LNCAP (cell line): ENCODE data around the gene CHAF1B.

Source experiments
- TF ChIP-seq, protein P1 (sequence below): fragments of 450-650 bp; IDR thresholded peaks from 2 replicates; pipeline ENCODE4 v1.5.1; 2017; ENCODE audit warnings: mild to moderate bottlenecking

CHAF1B gene

DNA sequence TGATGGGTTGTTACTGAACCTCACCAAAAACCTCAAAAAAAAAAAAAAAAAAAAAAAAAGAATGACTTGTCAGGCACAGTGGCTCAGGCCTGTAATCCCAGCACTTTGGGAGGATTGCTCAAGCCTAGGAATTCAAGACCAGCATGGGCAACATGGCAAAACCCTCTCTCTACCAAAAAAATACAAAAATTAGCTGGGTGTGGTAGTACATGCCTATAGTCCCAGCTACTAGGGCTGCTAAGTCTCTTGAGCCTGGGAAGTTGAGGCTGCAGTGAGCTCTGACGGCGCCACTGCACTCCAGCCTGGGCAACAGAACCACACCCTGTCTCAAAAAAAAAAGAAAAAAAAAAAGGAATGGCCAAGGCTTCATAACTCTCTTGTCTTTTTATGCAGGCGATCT, 11.1 kb downstream of the CHAF1B start:
- TF ChIP-seq, protein P1, sequence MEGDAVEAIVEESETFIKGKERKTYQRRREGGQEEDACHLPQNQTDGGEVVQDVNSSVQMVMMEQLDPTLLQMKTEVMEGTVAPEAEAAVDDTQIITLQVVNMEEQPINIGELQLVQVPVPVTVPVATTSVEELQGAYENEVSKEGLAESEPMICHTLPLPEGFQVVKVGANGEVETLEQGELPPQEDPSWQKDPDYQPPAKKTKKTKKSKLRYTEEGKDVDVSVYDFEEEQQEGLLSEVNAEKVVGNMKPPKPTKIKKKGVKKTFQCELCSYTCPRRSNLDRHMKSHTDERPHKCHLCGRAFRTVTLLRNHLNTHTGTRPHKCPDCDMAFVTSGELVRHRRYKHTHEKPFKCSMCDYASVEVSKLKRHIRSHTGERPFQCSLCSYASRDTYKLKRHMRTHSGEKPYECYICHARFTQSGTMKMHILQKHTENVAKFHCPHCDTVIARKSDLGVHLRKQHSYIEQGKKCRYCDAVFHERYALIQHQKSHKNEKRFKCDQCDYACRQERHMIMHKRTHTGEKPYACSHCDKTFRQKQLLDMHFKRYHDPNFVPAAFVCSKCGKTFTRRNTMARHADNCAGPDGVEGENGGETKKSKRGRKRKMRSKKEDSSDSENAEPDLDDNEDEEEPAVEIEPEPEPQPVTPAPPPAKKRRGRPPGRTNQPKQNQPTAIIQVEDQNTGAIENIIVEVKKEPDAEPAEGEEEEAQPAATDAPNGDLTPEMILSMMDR: no peak

DNA sequence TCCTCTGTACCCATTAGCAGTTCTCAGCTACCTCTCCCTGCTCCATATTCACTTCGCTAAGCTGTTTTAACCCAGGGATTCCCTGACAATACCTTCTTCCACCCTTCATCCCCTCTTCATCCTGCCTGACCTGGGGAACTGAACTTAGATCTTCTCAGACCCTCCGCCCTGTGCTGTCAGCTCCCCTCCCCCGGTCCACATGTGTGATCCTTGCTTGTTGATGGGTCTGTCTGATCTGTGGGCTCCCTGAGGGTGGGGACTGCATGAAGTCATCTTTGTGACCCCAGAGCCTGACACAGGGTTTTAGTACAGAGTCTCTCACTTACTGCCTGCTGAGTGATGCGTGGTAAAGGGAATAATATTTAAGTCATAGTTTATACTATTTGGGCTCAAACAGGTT, 11.8 kb downstream of the CHAF1B start:
- TF ChIP-seq, protein P1: no peak

DNA sequence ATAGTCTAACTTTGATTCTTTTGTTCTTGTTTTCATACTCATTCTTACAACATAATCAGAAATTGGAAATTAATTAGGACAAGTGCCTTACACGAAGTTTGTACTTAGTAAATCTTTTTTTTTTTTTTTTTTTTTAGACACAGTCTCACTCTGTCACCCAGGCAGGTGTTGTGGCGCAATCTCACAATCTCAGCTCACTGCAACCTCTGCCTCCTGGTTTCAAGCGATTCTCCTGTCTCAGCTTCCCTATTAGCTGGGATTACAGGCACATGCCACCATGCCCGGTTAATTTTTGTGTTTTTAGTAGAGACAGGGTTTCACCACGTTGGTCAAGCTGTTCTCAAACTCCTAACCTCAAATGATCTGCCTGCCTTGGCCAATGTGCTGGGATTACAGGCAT, 12.4 kb downstream of the CHAF1B start:
- TF ChIP-seq, protein P1: no peak

DNA sequence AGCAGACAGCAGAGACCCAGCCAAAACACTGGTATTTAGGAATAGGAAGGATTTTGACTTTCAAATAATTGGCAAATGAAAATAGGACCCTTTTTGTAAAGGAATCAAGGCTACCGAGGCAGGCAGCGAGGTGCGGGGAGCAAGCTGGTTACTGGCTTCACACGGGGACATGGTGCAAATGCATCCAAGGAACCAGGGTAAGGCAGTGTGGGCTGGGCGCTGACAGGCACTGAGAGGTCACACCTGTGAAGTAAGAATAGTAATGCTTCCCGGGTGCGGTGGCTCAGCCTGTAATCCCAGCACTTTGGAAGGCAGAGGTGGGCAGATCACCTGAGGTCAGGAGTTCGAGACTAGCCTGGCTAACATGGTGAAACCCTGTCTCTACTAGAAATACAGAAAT, 15.5 kb downstream of the CHAF1B start:
- TF ChIP-seq, protein P1: no peak

DNA sequence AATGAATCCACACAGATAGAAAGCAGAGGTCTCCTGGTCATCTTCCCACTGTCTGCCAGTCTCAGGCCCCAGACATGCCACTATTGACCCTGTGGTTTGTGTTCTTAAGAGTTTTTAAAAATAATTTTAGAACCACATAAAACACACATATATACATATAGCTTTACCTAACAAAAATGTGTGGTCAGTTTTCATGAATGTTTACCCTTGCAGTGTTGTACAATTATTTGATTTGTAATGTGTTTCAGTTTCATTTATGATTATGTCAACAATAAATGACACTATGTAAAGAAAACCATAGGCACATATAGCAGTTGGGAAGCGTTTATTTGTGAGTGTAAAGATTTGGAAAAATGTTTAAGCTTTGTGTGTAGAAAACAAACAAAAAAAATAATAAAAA, 17.1 kb downstream of the CHAF1B start:
- TF ChIP-seq, protein P1: no peak

DNA sequence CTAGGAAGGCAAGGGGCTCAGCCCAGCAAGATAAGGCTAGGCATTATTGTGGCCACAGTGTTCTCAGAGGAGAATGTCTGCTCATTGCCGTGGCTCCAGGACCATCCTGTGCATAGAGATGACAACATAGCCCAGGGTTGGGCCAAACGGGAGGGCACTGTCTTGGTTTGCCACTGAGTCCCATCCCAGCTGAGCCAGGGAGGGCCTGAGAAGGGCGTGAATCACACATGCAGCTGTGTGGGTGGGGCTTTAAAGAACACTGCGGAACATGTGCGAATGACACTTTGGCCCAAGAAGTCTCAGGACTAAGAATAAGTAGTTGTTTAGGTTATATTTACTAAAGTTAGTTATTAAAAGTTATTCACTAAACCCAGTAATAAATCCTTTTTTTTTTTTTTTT, 18.5 kb downstream of the CHAF1B start:
- TF ChIP-seq, protein P1: no peak

DNA sequence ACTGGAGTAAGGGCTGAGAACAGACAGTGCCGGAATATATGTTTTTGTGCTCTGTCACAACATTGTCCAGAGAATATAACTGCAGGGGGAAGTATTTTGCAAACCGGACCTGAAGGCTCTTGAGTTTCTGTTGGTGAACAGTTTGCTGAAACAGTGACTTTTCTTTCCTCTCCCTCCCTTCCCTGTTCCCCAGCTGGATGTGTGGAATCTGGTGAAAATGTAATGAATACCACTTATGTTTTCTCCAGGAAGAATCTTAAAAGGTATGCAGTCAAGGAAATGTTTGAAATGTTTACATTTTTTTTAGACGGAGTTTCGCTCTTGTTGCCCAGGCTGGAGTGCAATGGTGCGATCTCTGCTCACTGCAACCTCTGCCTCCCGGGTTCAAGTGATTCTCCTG, 23.4 kb downstream of the CHAF1B start:
- TF ChIP-seq, protein P1: no peak

DNA sequence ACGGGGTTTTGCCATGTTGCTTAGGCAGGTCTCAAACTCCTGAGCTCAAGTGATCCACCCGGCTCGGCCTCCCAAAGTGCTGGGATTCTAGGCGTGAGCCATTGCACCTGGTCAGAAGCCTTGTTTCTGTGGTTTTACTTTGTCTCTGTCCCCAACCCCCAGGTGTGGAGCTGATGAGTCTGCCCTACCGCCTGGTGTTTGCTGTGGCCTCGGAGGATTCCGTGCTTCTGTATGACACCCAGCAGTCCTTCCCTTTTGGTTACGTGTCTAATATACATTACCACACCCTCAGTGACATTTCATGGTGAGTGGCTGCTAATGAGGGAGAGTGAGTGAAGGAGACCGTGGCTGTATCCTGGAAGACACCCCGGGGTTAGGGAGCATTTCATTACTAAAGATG, 26.1 kb downstream of the CHAF1B start:
- TF ChIP-seq, protein P1: no peak
